ENCODE results near the gene SFXN5.

SFXN5 gene

GRCh38 chr2:72893594-72894319, 177.8 kb downstream of the SFXN5 start:
- Histone ChIP-seq H2AK5ac (ENCODE audit: low read length) (no peak overlapping the region), H3K56ac (ENCODE audit: low read length) (peak overlapping the region; percentile 20), H3K4me3 (ENCODE audit: low read length) (no peak overlapping the region), H3K36me3 (ENCODE audit: control insufficient read depth, insufficient read depth, low read length) (no peaks in the 10 kb centered on the region), H3K18ac (ENCODE audit: low read length) (no peak overlapping the region), H2BK120ac (ENCODE audit: low read depth, low read length) (no peak overlapping the region), H2BK15ac (replicated peaks; ENCODE audit: low read depth) (no peak overlapping the region), H4K8ac (ENCODE audit: low read depth, low read length) (no peak overlapping the region), H3K4me1 (ENCODE audit: control insufficient read depth, low read depth, low read length) (no peaks in the 10 kb centered on the region), H3K79me2 (ENCODE audit: control insufficient read depth, insufficient read depth, low read length) (no peaks in the 10 kb centered on the region), H3K27me3 (ENCODE audit: insufficient read depth, low read length, poor library complexity) (no peaks in the 10 kb centered on the region), H2BK5ac (ENCODE audit: low read length) (no peak overlapping the region), H3K4me2 (ENCODE audit: low read length) (no peak overlapping the region), H3K27ac (ENCODE audit: low read depth, low read length) (no peak overlapping the region), H3K79me1 (ENCODE audit: low read length) (no peaks in the 10 kb centered on the region), H3K23ac (ENCODE audit: low read length) (peak overlapping the region; percentile 59), H4K5ac (ENCODE audit: low read length) (no peak overlapping the region), H3K9ac (ENCODE audit: low read length) (no peak overlapping the region), H3K4ac (ENCODE audit: low read depth, low read length) (no peak overlapping the region)
- peak; percentile 85 for DNase-seq
- no CpG with 5 or more reads among the region's 15 CpGs for WGBS (ENCODE audit: extremely low coverage, insufficient coverage, low lambda C conversion rate)

GRCh38 chr2:72892506-72893173, 178.9 kb downstream of the SFXN5 start:
- Histone ChIP-seq H2BK120ac (ENCODE audit: low read depth, low read length) (no peak overlapping the region), H3K56ac (ENCODE audit: low read length) (no peak overlapping the region), H2BK15ac (replicated peaks; ENCODE audit: low read depth) (no peak overlapping the region), H3K27me3 (ENCODE audit: insufficient read depth, low read length, poor library complexity) (no peaks in the 10 kb centered on the region), H3K23ac (ENCODE audit: low read length) (no peak overlapping the region), H3K4me3 (ENCODE audit: low read length) (no peak overlapping the region), H3K79me1 (ENCODE audit: low read length) (no peaks in the 10 kb centered on the region), H3K79me2 (ENCODE audit: control insufficient read depth, insufficient read depth, low read length) (no peaks in the 10 kb centered on the region), H4K5ac (ENCODE audit: low read length) (no peak overlapping the region), H2AK5ac (ENCODE audit: low read length) (no peak overlapping the region), H3K18ac (ENCODE audit: low read length) (no peak overlapping the region), H3K27ac (ENCODE audit: low read depth, low read length) (no peak overlapping the region), H4K8ac (ENCODE audit: low read depth, low read length) (no peak overlapping the region), H2BK5ac (ENCODE audit: low read length) (no peak overlapping the region), H3K4me2 (ENCODE audit: low read length) (no peak overlapping the region), H3K4me1 (ENCODE audit: control insufficient read depth, low read depth, low read length) (no peaks in the 10 kb centered on the region), H3K4ac (ENCODE audit: low read depth, low read length) (no peak overlapping the region), H3K36me3 (ENCODE audit: control insufficient read depth, insufficient read depth, low read length) (no peaks in the 10 kb centered on the region), H3K9ac (ENCODE audit: low read length) (no peak overlapping the region)
- WGBS (ENCODE audit: extremely low coverage, insufficient coverage, low lambda C conversion rate): no CpG with 5 or more reads among the region's 11 CpGs
- peak; percentile 73 for DNase-seq

All from mesendoderm (in vitro differentiated cells).